SK-N-SH (cell line): ENCODE measurements around the gene PDHX. TPM values are rescaled to one million over a fixed set of nuclear protein-coding genes. Genes with fewer than 3 reads are reported as not detected.

Experiments
- CTCF ChIA-PET: fragments of 300-600, 350-600 bp; formaldehyde crosslinking; extraction: SDS; loops from one replicate; lab custom pipeline; 2021; lab: Yijun Ruan, JAX
- POLR2A ChIA-PET: fragments of 350-600 bp; sonication (Branson Sonifier 250); formaldehyde crosslinking; extraction: SDS; loops from one replicate; lab custom pipeline; 2020; ENCODE audit warnings: antibody characterized with exemption, inconsistent platforms; lab: Yijun Ruan, JAX
- DNase-seq: peaks from one replicate; pipeline ENCODE4 v3.0.0; 2012
- H2AFZ ChIP-seq: fragments of 200-600 bp; sonication (generic); 2 replicates; pipeline ENCODE4 v1.8.1; 2016; ENCODE audit warnings: antibody characterized with exemption, mild to moderate bottlenecking, low read depth
- H3F3A ChIP-seq: fragments of 200-600 bp; sonication (generic); replicated peaks from 2 replicates; pipeline ENCODE3; 2016; ENCODE audit warnings: antibody characterized with exemption, mild to moderate bottlenecking; ENCODE audit not compliant: insufficient read depth
- H3K27ac ChIP-seq, 2 experiments: fragments of 200-500 bp in 1 of 2; fragments of 200-600 bp in 1 of 2; sonication (Bioruptor generic) in 1 of 2; sonication (generic), shearing (Covaris generic) in 1 of 2; 2 replicates each; pipeline versions ENCODE4 v1.5.1 to v1.6.1; 2014 to 2016; ENCODE audit warnings: low read depth in 2 of 2, inconsistent platforms in 1 of 2, low read length in 1 of 2, mild to moderate bottlenecking in 1 of 2, mixed read lengths in 1 of 2
- H3K27me3 ChIP-seq: fragments of 200-600 bp; sonication (generic), shearing (Covaris generic); 2 replicates; pipeline ENCODE4 v1.6.1; 2016; ENCODE audit warnings: mixed run types; ENCODE audit not compliant: insufficient read depth
- H3K36me3 ChIP-seq, 2 experiments: fragments of 200-500 bp in 1 of 2; fragments of 200-600 bp in 1 of 2; sonication (Bioruptor generic) in 1 of 2; sonication (generic) in 1 of 2; replicated peaks in 1 of 2; 2 replicates each; pipeline versions ENCODE3 to v1.5.1; 2014 to 2016; ENCODE audit warnings: low read length in 1 of 2, mild to moderate bottlenecking in 1 of 2; ENCODE audit not compliant: insufficient read depth in 2 of 2, control insufficient read depth in 1 of 2
- H3K4me1 ChIP-seq, 2 experiments: fragments of 200-500 bp in 1 of 2; fragments of 200-600 bp in 1 of 2; sonication (Bioruptor generic) in 1 of 2; sonication (generic), shearing (Covaris generic) in 1 of 2; 2 replicates each; pipeline versions ENCODE4 v1.5.1 to v1.6.1; 2014 to 2016; ENCODE audit warnings: low read depth in 1 of 2, low read length in 1 of 2, mixed run types in 1 of 2; ENCODE audit not compliant: insufficient read depth in 2 of 2, control insufficient read depth in 1 of 2
- H3K4me2 ChIP-seq: fragments of 200-600 bp; sonication (generic), shearing (Covaris generic); 2 replicates; pipeline ENCODE4 v1.6.1; 2017; ENCODE audit warnings: mixed run types
- H3K4me3 ChIP-seq, 2 experiments: fragments of 200-500 bp in 1 of 2; fragments of 200-600 bp in 1 of 2; sonication (Bioruptor generic) in 1 of 2; sonication (generic), shearing (Covaris generic) in 1 of 2; 2 replicates each; pipeline versions ENCODE4 v1.5.1 to v1.8.1; 2014 to 2016; ENCODE audit warnings: low read depth in 2 of 2, inconsistent platforms in 1 of 2, low read length in 1 of 2, mild to moderate bottlenecking in 1 of 2, mixed read lengths in 1 of 2, moderate library complexity in 1 of 2
- H3K79me2 ChIP-seq: fragments of 200-600 bp; sonication (generic); 2 replicates; pipeline ENCODE4 v1.8.1; 2017; ENCODE audit warnings: mild to moderate bottlenecking; ENCODE audit not compliant: insufficient read depth
- H3K9ac ChIP-seq: fragments of 200-600 bp; sonication (generic); 2 replicates; pipeline ENCODE4 v1.6.1; 2017; ENCODE audit warnings: mixed run types
- H3K9me2 ChIP-seq: fragments of 200-600 bp; sonication (generic); 2 replicates; pipeline ENCODE4 v1.6.1; 2017; ENCODE audit warnings: mixed run types
- H3K9me3 ChIP-seq: fragments of 200-600 bp; sonication (generic); 2 replicates; pipeline ENCODE4 v1.6.1; 2017; ENCODE audit warnings: mixed run types, mild to moderate bottlenecking, moderate library complexity
- H4K20me1 ChIP-seq: fragments of 200-600 bp; sonication (generic); 2 replicates; pipeline ENCODE4 v1.6.1; 2017; ENCODE audit warnings: mild to moderate bottlenecking, mixed run types; ENCODE audit not compliant: insufficient read depth
- EP300 ChIP-seq, 2 experiments: IDR thresholded peaks; 2 replicates each; pipeline versions ENCODE4 v1.4.0 to v1.6.1; 2012; ENCODE audit warnings: borderline replicate concordance in 1 of 2, low read depth in 1 of 2, low read length in 1 of 2
- FOSL2 ChIP-seq: IDR thresholded peaks from 2 replicates; pipeline ENCODE4 v1.4.0; 2012; ENCODE audit warnings: low read depth, mild to moderate bottlenecking, moderate library complexity, borderline replicate concordance
- GATA2 ChIP-seq: sonication (generic); formaldehyde crosslinking; IDR thresholded peaks from 2 replicates; pipeline ENCODE4 v1.5.0; 2020; ENCODE audit warnings: mild to moderate bottlenecking, missing genetic modification reagents
- IRF3 ChIP-seq: fragments of 150-350 bp; IDR thresholded peaks from 2 replicates; pipeline ENCODE4 v1.6.1; 2016; ENCODE audit warnings: mild to moderate bottlenecking, low read depth, low read length
- JUND ChIP-seq: IDR thresholded peaks from 2 replicates; pipeline ENCODE4 v1.4.0; 2012
- MAX ChIP-seq: IDR thresholded peaks from 2 replicates; pipeline ENCODE4 v1.4.0; 2012; ENCODE audit warnings: low read depth
- MEF2A ChIP-seq: IDR thresholded peaks from 2 replicates; pipeline ENCODE4 v1.4.0; 2012; ENCODE audit warnings: low read depth, borderline replicate concordance
- NRF1 ChIP-seq: IDR thresholded peaks from 2 replicates; pipeline ENCODE4 v1.6.1; 2012; ENCODE audit warnings: low read depth, mild to moderate bottlenecking, low read length
- RFX5 ChIP-seq: IDR thresholded peaks from 2 replicates; pipeline ENCODE4 v1.6.1; 2012; ENCODE audit warnings: mild to moderate bottlenecking, improper control_type of control experiment, low read length
- SIN3A ChIP-seq: IDR thresholded peaks from 2 replicates; pipeline ENCODE4 v1.6.1; 2012; ENCODE audit warnings: low read depth, mild to moderate bottlenecking, low read length, moderate library complexity, borderline replicate concordance
- TAF1 ChIP-seq: IDR thresholded peaks from 2 replicates; pipeline ENCODE4 v1.6.1; 2012; ENCODE audit warnings: low read depth, mild to moderate bottlenecking, low read length, moderate library complexity, borderline replicate concordance
- USF1 ChIP-seq: IDR thresholded peaks from 2 replicates; pipeline ENCODE4 v1.4.0; 2012; ENCODE audit warnings: low read depth, borderline replicate concordance
- WGBS: methylation state at CpG from one replicate; pipeline ENCODE4 v1.1.6; 2017; ENCODE audit warnings: low lambda C conversion rate; 5-methylcytosine and 5-hydroxymethylcytosine counted together
- polyA plus RNA-seq, 3 experiments: library from polyadenylated mRNA; depleted of rRNA; stranded (reverse); fragments of >200 nt; gene quantifications; 2 replicates each; pipeline ENCODE4 v1.2.3, GENCODE V29; 2012

Gene PDHX
- polyA plus RNA-seq, 1 of the 3 experiments (the other 2 are of a cell fraction): 14.8 TPM

GRCh38 chr11:34975482-34975881 lies 59.1 kb downstream of the PDHX start:
- Histone ChIP-seq H3K27ac (peak overlapping the region; percentile 84 to 91), H3K27me3 (no peaks in the 10 kb centered on the region), H3K36me3 (peaks cover 36 to 55% of the 10 kb centered on the region in 2 experiments), H3K9me2 (no peaks in the 10 kb centered on the region), H2AFZ (no peak overlapping the region), H3K4me1 (peaks cover 0 to 41% of the 10 kb centered on the region in 2 experiments), H3K4me2 (no peak overlapping the region), H4K20me1 (no peaks in the 10 kb centered on the region), H3K4me3 (no peak overlapping the region), H3K9me3 (peaks cover 6% of the 10 kb centered on the region; the same call in 1 of the 2 replicates), H3K79me2 (peaks cover 19% of the 10 kb centered on the region; the same call in 1 of the 2 replicates), H3K9ac (0 out of 2 replicates have a peak overlapping the region, but pooled peaks have one; percentile 62), H3F3A (peaks cover 49% of the 10 kb centered on the region)
- TF ChIP-seq FOSL2 (no peak), JUND (no peak), EP300 (IDR thresholded peaks at IDR 0.05; ENCODE audit: borderline replicate concordance in 1 of 2, low read depth in 1 of 2, low read length in 1 of 2) (no peak), MAX (no peak), NRF1 (no peak), IRF3 (no peak), TAF1 (no peak), USF1 (no peak), SIN3A (no peak), RFX5 (no peak)
- CTCF ChIA-PET: interaction anchor here (1.0 to 1.6 kb wide), 3 partner anchors 14 to 417 kb away, joined by 3 to 4 read pairs (median 3); no protein-coding TSS in a partner anchor
- DNase-seq: no peak
- WGBS: 71% methylated on average over 3 of the region's 3 CpGs
- POLR2A ChIA-PET: no interaction called here

GRCh38 chr11:34976496-34977088 lies 60.2 kb downstream of the PDHX start:
- Histone ChIP-seq H3K4me1 (peaks cover 0 to 41% of the 10 kb centered on the region in 2 experiments), H3K27me3 (no peaks in the 10 kb centered on the region), H2AFZ (no peak overlapping the region), H3K27ac (peak overlapping the region; percentile 84 to 91; a peak in 3 of 4 replicates), H3F3A (peaks cover 43% of the 10 kb centered on the region), H3K79me2 (peaks cover 19% of the 10 kb centered on the region; the same call in 1 of the 2 replicates), H3K9me2 (no peaks in the 10 kb centered on the region), H3K36me3 (peaks cover 27 to 47% of the 10 kb centered on the region in 2 experiments), H3K9ac (peak overlapping the region; percentile 62; the same call in 1 of the 2 replicates), H3K4me2 (peak overlapping the region; percentile 50), H3K9me3 (no peaks in the 10 kb centered on the region; the same call in 1 of the 2 replicates), H4K20me1 (no peaks in the 10 kb centered on the region), H3K4me3 (peak overlapping the region in 1 of 2 experiments; percentile 31; a peak in 2 of 4 replicates)
- POLR2A ChIA-PET: no interaction called here
- no peak for DNase-seq
- CTCF ChIA-PET: interaction anchor here (0.7 to 1.2 kb wide), 5 partner anchors 9 to 415 kb away, joined by 3 to 4 read pairs (median 3); no protein-coding TSS in a partner anchor
- TF ChIP-seq GATA2 (CRISPR knock-in tag) (no peak), MEF2A (peak; percentile 31; the same call in 1 of the 2 replicates)
